ENCODE data around the gene ACTR3.

ACTR3 gene

GRCh38 chr2:113966832-113967231 lies 76.9 kb downstream of the ACTR3 start:
- DNase-seq (ENCODE audit: low spot score), result no peak

DNA sequence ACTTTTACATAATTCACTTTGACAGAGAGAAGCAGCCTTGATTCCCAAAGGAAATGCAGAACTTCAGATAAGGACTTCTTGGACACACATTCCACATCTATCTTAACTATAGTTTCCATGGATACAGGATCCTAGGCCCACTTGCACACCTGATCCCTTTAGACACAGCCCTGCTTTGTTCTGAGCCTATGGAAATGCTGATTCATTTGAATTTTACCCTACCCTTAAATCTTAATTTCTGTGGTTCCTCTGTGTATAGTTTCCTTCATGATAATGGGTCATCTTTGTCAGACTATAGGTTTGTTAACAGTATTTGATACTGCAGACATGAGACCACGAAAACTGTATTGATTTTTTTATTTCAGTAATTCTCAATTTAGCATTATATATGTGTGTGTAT lies 77.4 kb downstream of the ACTR3 start:
- no peak for DNase-seq (ENCODE audit: low spot score)

- DNase-seq (ENCODE audit: low spot score), result no peak
Measured at GRCh38 chr2:113972766-113973165, 82.9 kb downstream of the ACTR3 start.

DNA sequence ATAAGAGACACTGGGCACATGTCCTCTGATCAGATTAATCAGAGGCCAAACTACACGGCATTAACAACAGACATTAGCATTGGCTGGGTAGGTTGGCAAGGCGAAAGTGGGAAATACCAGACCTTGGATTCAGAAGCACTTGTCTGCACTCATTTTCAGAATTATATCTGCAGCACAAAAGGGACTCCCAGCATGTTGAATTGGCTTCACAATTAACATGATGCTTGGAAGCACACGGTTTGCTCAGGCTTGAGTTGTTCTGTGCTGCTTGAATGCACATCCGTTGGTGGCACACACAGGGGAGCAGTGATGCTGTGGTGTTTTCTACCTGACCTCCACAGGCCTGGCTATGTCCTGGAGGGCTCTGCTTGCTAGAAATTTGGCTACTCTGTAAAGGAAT lies 83.9 kb downstream of the ACTR3 start:
- no peak for DNase-seq (ENCODE audit: low spot score)

GRCh38 chr2:113974727-113975126 lies 84.8 kb downstream of the ACTR3 start:
- DNase-seq (ENCODE audit: low spot score), result no peak

GRCh38 chr2:113976277-113976928 lies 86.5 kb downstream of the ACTR3 start:
- DNase-seq (ENCODE audit: low spot score), result no peak

DNA sequence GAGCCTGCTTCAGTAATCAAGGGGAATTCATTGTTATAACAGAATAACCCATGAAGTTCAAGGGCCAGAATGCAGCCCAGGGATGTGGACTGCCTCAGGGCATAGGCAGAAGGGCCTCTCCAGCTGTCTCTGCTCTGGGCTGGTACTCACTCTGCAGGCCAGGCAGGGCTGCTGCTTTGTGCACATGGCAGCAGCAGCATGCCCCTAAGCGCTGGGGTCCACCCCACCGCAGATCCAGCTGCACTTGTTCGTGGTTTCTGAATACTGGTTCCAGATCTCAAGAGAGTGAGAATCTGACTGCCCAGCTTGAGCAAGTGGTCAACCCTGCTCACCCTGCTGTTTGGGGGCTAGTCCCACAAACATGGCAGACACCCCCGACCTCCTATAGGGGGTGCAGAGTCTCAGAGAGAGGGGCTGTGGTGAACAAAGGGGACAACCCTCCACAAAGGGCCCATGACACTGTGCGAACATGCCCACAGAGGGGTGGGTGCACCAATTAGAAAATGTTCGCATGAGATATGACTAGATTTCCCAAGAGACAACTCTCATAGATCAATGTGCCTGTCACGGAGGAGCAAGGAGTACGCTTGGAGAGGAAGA lies 87.3 kb downstream of the ACTR3 start:
- DNase-seq (ENCODE audit: low spot score), result no peak

- no peak for DNase-seq (ENCODE audit: low spot score)
Measured at GRCh38 chr2:113977660-113978523, 88.0 kb downstream of the ACTR3 start.

DNA sequence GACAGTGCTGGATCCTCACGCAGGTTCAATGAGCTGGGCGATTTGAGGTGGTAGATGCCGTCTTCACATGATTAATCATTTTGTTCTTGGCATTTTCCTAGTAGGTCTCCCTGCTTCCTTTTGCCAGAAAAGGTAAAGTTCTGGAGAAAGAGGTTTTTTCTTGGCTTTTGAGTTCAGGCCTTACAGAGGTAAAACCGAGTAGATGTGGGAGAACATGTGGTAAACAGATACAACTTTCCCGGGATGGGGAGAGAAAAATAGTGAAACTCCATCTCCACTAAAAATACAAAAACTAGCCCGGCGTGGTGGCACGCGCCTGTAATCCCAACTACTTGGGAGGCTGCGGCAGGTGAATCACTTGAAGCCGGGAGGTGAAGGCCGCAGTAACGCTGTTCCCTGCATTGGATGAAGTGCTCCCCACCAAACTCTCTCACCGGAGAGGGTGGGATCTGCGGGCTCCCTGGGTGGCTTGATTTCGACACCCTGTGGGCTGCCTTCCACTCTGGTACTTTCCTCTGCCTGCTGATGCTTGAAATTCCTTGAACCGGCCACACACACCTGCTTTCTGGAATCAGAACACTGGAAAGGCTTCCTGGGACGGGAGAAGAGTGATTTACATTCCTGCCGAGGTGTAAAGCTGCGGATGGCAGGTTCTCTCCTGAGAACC lies 88.8 kb downstream of the ACTR3 start:
- DNase-seq (ENCODE audit: low spot score), result no peak

DNA sequence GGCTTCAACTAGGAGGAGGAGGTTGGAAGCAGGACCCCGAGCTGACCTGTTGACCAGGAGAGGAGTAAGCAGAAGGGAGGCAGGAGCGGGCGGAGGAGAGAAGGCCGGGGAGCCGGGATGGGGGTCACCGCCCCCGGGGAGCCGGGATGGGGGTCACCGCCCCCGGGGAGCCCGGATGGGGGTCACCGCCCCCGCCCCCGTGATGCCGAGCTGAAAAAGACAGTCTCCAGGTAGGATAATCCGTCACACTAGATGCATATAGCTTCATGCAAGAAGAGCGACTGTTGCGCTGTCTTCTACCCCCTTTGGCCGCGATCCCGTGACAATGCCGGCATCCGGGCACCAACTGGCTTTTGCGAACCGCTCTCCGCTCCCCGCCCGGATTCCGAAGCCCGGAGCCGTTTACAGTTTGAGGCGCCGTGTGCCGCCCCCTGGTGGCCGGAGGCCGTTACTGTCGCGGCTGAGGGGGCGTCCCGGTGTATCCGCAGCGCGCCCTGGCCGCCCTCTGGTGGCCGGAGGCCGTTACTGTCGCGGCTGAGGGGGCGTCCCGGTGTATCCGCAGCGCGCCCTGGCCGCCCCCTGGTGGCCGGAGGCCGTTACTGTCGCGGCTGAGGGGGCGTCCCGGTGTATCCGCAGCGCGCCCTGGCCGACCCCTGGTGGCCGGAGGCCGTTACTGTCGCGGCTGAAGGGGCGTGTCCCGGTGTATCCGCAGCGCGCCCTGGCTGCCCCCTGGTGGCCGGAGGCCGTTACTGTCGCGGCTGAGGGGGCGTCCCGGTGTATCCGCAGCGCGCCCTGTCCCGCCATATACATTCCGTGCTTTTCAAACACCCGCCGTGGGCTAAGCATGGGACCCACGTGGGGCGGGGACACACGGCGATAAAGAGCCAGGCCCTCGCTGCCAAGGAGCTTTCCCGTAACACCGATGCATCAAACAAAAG lies 89.6 kb downstream of the ACTR3 start:
- DNase-seq (ENCODE audit: low spot score), result no peak

- no peak for DNase-seq (ENCODE audit: low spot score)
Measured at GRCh38 chr2:113980946-113981345, 91.1 kb downstream of the ACTR3 start.

DNA sequence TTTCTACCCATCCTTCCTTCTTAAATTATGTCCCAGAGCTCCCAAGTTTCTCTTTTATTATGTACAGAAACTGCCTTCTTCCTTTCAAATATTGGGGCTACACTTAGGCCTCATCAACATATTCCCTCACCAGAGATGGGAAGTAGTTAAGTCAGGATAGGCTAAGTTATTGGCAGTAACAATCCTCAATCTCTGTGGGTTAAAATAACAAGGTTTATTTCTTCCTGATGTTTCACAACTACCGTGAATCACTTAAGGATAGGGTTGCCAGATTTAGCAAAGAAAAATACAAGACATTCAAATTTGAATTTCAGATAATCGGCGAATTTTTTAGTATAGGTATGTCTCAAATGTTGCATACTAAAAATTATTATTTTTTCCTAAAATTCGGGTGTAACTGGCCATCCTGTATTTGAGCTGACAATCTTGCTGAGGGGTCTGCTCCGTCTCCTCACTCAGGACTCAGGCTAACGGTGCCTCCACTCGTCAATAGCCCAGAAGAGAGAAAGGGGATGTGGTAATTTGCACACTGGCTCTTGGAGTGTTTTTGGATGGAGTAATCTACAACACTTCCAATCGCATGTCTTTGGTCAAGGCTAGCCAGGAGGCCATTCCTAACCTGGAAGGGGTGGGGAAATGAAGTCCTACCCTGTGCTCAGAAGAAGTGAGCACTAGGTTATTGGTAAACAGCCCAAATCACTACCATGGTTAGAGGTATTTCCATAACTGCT lies 91.7 kb downstream of the ACTR3 start:
- no peak for DNase-seq (ENCODE audit: low spot score)

DNA sequence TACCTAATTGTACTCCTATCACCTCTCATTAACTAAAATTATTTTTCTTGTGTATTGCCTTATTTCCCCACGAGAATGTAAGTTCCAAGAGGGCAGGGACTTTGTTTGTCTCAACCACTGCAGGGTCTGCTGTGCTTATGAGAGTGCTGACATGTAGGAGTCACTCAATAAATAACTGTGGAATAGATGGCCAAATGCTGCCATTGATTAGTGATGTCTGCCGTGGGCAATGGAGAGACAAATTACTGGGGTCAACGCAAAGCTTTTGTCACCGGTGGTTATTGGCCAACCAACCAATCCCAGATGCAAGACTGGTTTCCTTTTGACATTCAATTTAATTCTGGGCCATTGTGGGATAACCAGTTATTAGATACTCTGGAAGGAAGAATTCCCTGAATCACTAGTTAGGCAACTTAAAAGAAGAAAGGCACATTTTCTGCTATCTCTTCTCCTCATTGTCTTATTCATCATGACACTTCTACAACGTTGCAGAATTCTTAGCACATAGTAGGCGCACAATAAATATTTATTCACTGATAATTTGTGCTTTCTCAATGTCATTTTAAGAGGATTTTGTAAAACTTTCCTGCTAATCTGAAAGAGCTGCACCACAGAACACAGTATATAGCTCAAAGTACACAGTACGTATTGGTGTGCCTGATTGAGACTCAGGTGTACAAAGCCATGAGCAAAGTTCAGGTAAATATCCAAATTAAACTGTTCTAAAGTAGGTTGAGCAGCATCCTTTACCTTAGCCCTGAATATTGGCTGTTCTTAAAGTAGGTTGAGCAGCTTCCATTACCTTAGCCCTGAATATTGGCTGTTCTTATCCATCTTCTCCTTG lies 95.9 kb downstream of the ACTR3 start:
- no peak for DNase-seq (ENCODE audit: low spot score)

- DNase-seq (ENCODE audit: low spot score), result no peak
Measured at GRCh38 chr2:113986762-113987290, 96.9 kb downstream of the ACTR3 start.

GRCh38 chr2:113992090-113992489 lies 102.2 kb downstream of the ACTR3 start:
- no peak for DNase-seq (ENCODE audit: low spot score)

DNA sequence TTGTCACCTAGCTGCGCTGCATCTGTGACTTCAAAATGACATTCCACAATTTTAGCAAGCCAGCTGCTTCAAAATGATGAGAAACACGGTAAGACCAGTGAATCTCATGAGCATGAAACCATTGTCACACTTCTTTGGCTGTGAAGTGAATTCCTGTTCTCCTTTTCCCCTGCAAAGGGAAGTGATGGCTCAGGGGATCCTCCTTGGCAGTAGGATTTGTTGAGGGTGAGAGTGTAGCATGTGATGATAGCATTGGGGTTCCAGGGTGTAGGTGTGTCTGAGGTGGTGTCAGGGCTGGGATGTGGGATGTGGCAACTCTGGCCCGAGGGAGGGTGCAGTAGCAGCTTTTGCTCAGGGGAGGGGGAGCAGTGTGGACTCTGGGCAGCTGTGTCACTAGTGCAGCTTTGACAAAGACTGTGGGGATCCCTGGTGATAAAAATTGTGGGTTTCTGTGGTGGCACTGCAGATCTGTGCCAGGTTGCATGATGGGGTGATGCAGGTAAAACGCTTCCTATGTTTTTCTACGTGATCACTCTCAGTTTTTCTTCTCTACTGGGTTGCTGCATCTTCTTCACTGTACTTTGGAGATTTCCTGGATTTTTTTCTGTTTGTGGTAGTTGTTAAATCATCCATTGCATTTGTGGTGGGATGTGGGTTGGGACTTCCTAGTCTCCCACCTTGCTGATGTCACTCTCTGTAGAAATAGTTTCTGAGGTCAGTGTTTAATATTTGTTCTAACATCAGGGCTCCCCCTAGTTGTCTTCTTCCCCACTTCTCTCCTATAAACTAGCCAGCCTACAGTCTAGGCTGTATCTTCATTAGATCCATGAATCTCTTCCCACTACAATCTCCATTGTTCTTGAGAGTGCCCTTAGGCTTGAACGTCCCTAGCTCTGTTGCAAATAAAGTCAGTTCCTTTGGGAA lies 107.0 kb downstream of the ACTR3 start:
- no peak for DNase-seq (ENCODE audit: low spot score)

DNA sequence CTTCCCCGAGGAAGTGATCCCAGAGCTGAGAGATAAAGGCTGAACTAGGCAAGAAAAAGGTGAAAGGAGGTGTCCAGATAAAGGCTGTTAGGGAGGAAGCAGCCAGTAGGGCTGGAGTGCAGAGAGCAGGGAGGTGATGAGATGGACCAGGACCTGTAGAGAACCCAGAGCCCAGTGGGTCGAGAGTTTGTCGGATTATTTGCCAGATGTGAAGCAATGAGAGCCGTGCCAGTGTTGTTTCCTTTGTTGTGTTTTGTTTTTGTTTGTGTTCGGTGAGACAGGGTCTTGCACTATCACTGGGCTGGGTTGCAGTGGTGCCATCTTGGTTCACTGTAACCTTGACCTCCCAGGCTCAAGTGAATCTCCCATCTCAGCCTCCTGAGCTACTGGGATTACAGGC lies 111.3 kb downstream of the ACTR3 start:
- DNase-seq (ENCODE audit: low spot score), result no peak

- DNase-seq (ENCODE audit: low spot score), result no peak
Measured at GRCh38 chr2:114001937-114002336, 112.0 kb downstream of the ACTR3 start.
